Measurements from ENCODE around the gene SHROOM3.

Gene SHROOM3

DNA sequence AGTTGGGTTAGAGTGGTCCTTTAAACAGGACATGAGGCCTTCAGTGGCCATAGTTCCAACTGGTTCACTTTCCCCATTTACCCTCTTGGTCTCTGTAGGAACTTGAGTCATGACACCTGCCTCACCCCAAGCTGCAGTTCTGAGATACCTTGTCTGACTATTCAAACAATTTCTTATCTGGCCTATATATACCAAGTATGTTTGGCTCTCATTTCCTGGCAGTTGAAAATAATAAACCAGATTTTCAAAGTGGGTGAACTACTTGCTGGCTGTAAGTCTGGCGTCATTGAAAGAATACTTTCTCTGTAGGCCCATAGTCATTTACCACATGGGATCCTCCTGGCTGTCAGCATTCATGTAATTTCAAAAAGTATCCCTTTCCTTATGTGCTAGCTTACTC, 228.8 kb downstream of the SHROOM3 start:
- no peak for DNase-seq (ENCODE audit: low spot score)

DNA sequence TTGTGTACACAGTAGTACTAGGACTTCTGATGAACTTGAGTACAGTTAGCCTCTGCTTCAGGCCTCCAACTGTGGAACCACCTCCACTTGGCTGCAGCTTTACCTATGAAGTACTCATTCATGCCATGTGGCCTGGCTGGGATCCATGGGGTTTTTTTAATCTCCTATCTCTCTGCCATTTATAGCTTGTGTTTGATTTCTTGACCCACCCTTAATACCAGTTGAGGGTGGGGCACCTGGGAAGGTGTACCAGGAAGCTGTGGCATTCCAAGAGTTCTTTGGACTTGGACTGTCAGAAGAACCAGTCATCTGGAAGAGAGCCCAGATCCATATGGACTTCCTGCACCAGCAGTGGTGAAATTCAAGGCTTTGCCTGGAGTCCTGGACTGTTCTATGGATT, 230.1 kb downstream of the SHROOM3 start:
- DNase-seq (ENCODE audit: low spot score) = no peak

DNA sequence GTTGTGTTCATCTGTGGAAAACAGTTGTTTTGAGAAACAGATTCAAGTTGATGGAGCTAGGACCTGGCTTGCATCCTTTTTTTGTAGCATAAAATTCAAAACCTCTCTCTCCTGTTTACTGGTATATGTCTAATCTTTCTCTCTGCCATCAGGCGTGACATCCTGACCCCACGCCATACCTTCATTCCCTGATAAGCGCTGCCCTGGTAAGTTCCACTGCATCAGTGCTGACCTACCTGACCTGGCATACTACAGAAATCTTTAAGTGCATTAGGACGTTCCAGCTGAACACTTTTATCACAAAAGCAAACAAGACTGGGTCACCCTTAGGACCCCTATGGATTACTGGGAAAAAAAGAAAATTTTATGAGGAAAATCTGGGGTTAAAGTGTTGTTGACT, 230.7 kb downstream of the SHROOM3 start:
- DNase-seq (ENCODE audit: low spot score) = no peak

DNA sequence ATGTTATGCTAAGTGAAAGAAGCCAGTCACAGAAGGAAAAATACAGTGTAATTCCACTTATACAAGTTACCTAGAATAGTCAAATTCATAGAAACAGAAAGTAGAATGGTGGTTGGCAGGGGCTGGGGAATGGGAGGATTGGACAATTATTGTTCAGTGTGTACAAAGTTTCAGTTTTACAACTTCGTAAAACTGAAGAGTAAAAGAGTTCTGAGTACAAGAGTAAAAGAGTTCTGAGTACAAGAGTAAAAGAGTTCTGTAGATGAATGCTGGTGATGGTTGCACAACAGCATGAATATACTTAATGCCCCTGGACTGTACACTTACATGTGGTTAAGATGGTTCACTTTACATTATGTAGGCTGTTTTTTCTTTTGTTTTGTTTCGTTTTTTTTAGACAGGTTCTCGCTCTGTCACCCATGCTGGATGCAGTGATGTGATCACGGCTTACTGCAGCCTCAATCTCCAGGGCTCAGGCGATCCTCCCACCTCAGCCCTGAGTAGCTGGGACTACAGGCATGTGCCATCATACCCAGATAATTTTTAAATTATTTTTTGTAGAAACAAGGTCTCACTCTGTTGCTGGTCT, 232.0 kb downstream of the SHROOM3 start:
- no peak for DNase-seq (ENCODE audit: low spot score)

DNA sequence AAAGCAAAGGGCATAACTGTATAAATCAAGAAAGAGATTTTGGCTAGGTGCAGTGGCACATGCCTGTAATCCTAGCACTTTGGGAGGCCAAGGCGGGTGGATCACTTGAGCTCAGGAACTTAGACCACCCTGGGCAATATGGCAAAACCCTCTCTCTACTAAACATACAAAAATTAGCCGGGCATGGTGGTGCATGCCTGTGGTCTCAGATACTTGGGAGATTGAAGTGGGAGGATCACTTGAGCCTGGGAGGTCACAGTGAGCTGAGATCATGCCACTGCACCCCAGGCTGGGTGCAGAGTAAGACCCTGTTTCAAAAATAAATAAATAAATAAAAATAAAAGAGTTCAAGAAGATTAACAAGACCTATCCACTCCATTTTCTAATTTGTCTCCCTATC, 235.6 kb downstream of the SHROOM3 start:
- DNase-seq (ENCODE audit: low spot score) = no peak

DNA sequence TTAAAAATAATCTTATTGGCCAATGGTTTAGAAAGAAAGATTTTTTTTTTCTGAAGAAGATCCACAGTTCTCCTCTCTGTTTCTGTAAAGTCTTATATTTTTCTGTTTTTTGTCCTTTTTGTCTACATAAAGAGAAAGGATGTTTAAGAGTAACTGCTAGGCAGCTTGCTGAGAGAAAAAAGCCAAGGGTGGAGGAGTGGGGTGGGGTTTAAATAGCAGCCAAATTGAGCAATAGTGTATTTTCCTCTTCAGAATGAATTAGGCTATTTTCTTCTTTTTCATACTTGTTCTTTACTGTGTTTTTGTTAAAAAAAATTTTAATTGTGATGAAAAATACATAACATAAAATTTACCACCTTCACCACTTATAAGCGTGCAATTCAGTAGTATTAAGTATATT, 238.3 kb downstream of the SHROOM3 start:
- DNase-seq (ENCODE audit: low spot score) = no peak

DNA sequence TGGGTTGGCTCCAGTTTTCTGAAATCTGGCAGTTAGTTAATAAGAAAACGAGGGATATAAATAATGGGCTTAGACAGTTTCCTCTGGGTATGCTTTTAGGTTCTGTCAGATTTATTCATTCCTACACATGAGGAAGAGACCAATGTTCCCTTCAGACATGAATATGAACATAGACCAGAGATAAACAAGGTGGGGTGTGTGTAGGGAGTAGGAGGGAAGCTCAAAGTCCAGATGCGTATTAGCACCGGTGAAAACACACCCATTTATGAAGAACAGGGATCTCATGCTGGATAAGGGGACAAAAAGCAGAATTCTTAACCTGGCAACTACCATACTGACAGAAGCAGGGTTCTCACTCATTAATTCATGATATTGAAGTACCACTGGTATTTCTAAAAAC, 240.0 kb downstream of the SHROOM3 start:
- no peak for DNase-seq (ENCODE audit: low spot score)

DNA sequence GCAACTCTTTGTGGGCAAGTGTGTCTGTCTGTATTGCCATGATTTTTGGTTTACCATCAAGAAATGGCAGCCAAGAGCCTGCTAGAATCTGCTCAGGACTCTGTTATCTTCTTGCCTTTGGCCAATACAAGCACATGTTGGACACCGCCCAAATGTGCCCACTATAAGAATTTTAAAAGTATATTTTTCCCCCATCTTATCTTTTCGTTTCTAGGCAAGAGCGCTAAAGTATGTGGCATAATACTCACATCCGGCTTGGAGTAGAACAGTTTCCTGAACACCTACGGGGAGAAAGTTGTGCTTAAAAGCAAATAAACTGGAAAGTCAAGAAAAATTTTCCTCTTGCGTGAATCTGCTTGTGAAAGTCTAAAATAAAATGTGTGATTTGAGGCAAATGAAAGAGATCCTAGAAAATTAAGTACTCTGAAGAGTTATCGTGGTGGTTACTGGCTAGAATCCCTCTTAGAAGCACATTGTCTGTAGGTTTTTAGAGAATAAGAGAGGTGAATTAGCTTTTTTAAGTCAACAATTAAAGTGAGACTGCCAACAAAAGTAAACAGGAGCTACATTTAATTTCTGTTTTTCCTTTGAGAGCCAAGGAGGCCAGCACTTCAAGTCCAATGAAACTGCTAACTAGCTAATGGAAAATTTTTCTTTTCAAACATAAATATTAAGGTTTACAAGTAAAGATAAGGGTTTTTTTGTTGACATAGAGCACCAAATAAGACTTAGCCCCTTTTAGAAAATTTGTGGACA, 242.7 kb downstream of the SHROOM3 start:
- DNase-seq (ENCODE audit: low spot score) = no peak

DNA sequence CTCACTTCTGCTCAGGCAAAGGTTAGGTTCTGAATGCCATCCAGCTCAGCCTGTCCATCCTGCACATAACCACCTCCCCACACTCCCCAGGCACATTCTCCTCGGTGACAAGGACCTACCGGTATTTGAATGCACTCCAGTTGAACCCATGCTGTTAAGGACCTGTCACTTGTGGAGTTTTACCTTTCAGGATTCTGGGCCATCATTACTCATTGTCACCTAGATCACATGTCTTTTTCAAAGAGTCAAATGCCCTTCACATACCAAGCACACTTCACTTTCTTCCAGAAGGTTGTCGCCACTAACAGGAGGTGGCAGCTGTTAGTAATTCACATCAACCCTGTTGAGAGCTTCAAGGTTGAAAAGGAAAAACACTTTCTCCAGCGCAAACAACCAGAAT, 244.7 kb downstream of the SHROOM3 start:
- no peak for DNase-seq (ENCODE audit: low spot score)

DNA sequence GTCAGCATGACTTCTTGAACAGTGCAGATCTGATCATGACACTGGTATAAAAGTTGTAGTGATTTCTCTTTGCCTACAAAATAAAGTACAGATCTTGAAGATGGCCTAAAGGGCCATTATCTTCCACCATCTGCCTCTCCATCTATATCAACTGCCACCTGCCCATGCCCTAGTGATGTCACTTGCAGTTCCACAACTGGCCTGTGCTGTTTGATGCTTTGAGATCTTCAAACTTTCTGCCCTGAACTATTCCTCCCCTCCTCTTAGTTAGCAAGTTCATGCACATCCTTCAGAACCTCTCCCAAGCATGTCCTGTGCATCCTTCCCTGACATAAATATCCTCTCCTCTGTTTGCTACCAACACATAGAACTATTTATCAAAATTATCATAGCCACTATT, 245.9 kb downstream of the SHROOM3 start:
- DNase-seq (ENCODE audit: low spot score) = no peak

DNA sequence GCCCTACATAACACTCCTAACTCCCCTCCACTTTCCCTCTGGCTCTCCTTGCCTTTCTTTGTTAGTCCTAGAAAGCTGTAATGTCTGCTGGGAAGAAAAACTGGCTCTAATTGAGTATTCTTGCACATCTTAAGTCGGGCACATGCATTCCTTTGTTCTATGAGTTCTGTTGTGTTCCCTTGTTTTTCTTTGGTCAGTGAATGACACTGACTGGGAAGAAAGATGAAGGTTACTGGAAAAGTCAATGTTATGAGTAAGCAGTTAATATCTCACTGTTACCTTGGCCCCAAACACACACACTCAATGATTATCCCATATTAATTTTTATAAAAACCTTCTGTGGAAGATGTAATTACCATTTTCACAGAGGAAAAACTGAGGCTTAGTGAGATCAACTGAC, 247.0 kb downstream of the SHROOM3 start:
- DNase-seq (ENCODE audit: low spot score) = no peak

DNA sequence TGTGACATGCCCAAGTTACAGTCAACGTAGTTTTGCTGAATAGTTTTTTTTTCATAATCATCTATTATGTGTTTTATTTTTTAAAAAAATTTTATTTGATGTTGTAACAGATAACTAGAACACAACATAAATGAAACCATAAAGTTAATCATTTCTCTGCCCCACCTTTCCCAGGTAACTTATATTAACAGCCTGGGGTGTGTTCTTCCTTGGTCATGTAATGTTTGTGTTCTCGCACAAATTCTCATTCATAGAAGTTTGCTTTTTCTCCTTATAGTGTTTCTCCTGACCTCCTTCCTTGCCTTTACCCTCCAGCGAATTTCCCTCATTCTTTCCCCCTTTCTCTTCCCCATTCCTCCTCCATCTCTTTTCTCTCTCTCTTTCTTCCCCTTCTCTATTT, 248.1 kb downstream of the SHROOM3 start:
- DNase-seq (ENCODE audit: low spot score) = no peak

DNA sequence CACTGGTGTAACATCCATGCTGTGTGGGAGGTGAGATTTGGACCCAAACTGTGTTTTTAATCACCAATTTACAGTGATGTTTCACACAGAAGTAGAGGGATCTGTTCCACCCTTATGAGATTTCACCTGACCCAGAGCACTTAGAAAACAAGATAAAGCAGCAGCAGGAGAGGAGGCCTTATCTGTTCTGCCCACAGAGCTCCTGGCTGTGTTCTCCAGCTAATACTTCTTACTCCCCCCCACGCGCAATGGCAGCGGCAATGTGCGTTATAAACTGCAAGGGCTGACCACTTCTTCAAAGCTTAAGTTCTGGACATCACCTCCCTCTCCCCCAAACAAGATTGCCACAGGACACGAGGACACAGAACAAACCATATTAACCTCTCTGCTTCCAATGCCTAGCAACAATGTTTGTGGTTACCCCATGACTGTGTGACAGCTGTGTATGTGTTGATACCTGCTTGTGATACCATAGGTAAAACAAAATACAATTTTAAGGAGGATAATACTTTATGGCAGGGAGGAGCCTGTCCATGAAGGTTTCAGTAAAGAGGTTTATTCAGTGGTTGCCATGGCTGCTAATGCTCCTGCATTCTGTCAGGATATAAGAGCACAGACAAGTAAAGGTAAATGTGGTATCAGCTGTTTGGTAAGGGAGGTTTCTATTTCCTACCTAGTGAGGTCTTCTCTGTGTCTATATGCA, 252.9 kb downstream of the SHROOM3 start:
- DNase-seq (ENCODE audit: low spot score) = no peak

DNA sequence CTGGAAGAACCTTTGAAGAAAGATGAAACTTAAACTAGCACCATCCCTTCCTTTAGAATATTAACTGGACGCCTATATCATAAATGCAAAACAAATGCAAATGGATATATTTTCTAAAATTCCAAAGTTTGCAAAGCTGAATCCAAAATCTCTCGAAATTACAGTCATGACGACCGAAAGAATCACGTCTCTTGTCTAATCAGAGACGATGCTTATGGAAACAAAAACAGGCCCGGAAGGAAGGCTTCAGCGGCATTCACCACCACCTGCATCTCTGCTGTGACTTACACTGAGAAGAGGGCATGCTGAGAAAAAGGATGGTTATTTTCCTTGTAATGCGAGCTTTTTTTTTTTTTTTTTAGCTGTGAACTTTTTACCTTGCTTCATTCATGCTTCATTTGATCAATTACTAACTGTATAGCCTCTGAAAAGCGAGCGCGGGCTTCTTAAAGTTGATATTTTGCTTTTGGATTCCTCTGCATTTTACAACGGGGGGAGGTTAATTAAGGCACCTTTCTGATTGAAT, 253.7 kb downstream of the SHROOM3 start:
- DNase-seq (ENCODE audit: low spot score) = no peak

DNA sequence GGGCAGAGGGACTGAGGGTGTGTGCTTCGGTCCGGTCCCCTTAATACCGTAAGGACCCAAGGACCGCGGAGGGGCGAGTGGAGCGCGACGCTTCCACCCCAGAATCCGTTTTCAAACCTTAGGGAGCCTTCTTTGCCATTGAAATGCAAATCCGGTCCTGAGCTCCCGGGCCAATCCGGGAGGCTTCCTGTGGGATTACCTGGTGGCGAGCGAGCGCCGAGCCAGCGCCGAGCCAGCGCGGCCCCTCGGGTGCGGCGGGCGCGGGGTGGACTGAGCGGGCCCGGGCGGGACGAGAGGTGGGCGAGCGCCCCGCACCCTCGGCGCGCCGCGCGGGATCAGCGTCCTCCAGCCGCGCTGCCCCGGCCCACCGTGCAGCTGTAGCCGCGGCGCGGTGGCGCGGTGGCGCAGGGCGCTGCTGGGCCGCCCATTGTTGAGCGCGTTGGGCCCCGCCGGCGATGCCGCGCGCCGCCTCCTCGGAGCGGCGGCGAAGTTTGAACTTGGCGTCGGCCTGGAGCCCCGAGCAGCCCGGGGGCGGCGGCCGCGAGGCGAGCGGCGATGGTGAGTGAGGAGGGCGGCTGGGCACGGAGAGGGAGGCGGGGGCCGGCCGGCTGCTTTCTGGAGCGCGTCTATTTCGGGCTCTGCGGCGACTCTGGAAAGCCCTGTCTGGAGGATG, 254.3 kb downstream of the SHROOM3 start:
- DNase-seq (ENCODE audit: low spot score) = no peak

DNA sequence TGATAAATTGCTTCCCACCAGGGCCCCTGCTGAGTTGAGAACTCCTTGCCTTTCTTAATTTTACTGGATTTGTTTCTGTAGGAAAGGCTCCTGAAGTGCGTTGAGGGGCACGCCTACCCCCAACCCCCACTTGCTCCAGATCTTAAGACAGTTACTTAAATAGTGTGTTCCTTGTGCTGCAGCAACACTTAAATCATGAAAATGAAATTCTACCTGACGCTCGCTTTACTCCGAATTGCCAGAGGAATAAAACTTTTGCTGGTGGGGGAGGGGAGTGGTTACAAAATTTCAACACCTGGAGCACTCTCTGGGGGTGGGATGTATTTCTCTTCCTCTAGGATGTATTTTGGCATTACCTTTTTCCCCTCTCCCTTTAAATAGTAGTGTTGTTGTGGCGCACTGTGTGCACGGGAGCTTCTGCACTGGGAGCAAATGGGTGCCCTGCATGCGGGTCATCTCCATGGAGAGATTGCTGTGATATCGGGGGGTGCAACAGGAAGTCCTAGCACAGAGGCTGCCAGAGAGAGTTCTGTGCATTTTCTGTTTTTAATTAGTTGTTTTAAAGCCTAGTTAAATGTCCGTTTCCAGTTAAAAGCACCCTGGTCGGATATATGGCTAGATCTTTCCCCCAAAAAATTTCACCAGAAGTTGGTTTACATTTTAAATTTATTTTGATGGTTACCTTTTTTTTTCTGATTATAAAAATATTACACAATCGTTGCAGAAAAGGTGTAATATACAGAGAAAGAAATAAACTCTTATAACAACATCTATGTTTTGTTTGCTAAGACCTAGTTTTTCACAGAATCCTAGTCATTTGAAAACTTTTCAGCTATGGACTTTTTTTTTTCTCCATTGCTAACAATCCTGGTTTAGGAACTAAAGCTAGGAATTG, 255.2 kb downstream of the SHROOM3 start:
- DNase-seq (ENCODE audit: low spot score) = no peak

DNA sequence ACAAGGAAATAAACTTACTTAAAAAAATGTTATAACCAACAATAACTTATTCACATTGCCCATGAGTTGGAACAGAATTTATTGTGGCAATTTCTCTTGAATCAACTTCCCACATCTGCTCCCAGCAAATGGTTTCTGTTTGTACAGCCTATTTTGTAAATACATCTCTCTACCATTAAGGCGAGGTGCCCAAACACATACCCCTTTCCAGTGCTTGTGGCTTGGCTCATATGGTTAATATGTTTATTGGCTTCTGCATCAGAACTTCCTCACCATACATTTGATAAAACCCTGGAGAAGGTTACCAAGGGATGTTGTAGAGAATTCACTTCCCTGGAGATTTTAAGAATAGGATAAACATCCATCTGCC, 255.9 kb downstream of the SHROOM3 start:
- DNase-seq (ENCODE audit: low spot score) = no peak

DNA sequence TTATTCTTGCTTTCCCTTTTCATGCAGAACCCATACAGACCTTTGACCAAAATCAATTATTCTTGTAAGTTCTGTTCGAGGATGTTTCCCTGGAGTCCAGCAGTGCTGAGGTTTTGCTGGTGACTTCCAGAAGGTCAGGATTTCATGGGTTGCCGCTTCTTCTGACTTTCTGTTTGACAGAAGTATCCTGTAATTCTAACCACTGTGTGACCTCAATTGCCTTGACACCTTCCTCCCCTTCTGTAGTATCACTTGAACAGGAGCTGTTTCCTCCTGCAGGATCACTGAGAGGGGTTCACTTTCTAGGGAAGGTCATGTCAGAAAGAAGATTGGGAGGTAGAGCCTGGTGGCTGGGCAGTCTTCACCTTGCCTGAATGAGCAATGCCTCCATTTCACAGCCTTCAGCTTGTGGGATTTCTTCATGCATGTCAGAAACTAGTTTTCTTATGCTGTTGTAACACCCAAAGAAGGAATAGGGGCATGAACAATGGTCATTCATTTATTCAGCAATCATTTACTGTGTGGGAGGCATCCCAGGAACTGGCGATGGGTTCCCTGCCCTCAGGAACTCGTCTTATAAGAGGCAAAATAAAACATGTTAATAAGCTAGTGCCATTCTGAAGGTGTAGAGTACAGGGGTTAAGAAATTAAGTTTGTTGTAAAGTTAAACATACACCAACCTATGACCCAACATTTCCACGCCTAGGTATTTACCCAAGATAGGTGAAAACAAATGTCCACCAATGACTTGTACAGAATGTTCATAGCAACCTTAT, 257.0 kb downstream of the SHROOM3 start:
- no peak for DNase-seq (ENCODE audit: low spot score)

DNA sequence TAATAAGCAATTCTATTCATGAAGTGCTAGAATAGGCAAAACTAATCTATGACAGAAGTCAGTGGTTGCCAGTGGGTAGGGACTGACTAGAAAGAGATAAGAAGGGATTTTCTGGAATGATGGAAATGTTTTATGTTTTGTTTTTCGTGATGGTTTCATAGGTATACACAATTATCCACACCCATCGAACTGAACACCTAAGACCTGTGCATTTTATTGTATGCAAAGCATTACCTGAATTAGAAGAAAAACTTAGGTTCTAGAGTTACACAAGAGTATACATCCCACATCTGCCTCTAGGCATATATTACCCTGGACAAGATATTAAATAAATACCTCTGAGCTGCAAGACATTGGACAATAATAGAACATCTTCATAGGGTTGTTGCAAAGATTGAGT, 257.7 kb downstream of the SHROOM3 start:
- DNase-seq (ENCODE audit: low spot score) = no peak

DNA sequence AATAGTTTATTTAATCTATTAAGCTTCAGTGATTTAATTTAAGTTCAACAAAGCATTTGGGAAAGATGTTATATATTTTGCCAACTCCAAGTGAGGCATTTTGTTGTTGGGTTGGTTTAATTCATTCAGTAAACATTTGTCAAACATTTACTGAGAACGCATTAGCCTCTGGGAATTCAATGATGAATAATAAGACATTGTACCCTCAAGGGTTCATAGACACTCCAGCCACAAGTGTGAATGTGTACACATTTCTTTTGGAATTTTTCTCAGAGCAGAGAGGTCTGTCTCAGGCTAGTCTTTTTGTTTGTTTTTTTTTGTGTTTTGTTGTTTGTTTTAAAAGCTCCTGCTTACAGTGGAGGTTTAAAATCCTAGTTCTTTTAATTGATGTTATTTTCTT, 259.0 kb downstream of the SHROOM3 start:
- no peak for DNase-seq (ENCODE audit: low spot score)

DNA sequence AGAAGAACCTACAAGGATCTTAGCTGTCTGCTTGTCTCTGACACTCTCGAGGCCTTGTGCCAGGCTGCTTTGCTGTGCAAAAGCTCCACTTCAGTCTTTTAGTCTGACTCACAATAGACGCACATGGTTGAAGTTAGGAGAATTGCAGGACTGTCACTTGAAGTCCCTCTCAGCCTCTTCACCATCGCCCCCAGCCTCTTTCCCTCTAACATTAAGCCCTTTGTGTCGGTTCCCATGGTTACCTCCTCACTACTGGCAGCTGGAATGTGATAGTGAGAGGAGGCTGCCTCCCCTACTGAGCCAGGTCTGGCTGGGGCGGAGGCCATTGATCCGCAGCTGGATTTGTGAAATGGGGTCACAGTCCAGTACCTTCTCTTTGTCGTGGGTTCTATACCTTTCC, 261.1 kb downstream of the SHROOM3 start:
- no peak for DNase-seq (ENCODE audit: low spot score)

Data from CD4-positive, alpha-beta T cell treated with Interleukin-2 at 100 ng/mL for 4 hours (primary cell).